ENCODE measurements around the gene PCDHGA8.

GRCh38 chr5:141437221-141437620 is 44.8 kb downstream of the PCDHGA8 start:
- no peak for TF ChIP-seq CTCF (conservative IDR thresholded peaks at IDR 0.05; ENCODE audit: low read depth, low read length)
- TF ChIP-seq EZH2 (IDR thresholded peaks at IDR 0.05; ENCODE audit: borderline replicate concordance, low read depth, low read length, poor library complexity, severe bottlenecking) = no peak
